HG03039 (cell line): ENCODE results near the gene IL20RB.
"Not testable (repeated sequence)": the region's sequence is repeated elsewhere in the genome, so short reads cannot be mapped to it uniquely, and the experiment has no call there.

Experiments
- ATAC-seq: cut with Tn5 transposase; IDR thresholded peaks from one replicate; pipeline ENCODE4 v1.9.1; 2021; ENCODE audit warnings: mild to moderate bottlenecking, moderate library complexity; ENCODE audit not compliant: unreplicated experiment

Gene IL20RB

GRCh38 chr3:136982520-136983138 is 24.8 kb downstream of the IL20RB start:
- ATAC-seq = no peak

DNA sequence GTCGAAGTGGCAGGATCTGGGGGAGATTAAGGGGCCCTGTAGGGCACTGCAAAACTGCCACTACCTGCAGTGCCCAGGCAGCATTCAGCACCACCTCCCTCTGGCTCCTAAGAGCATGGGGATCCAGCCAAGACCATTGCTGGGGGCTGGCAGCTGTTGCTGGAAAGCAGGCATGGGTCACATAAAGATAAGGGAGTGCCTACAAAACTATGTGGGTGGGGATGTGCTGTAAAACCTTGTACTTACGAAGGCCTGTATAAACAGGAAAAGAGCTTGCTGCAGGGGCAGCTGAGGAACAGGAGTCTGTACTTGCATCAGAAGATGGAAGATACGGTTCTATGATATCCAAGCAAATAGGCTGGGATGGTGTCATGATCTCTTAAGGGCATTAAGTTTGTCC is 27.1 kb downstream of the IL20RB start:
- ATAC-seq = no peak

- not testable (repeated sequence) for ATAC-seq
Observed at GRCh38 chr3:136987398-136987980, 29.7 kb downstream of the IL20RB start.

DNA sequence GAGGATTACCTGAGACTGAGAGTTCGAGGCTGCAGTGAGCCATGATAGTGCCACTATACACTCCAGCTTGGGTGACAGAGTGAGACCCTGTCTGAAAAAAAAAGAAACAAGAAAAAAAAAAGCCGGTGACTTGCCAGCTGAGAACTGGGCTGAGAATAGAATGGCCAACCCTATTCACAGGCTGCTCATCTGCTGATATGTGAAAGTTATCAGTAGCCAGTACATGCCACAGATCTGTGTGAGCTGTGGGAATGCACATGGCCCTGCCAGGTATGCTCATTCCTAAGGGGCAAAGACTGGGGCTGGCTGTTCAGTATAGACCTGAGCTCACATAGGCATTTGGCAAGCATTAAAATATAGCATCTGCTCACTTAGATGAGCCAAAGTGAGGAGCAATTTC is 30.9 kb downstream of the IL20RB start:
- ATAC-seq = no peak

DNA sequence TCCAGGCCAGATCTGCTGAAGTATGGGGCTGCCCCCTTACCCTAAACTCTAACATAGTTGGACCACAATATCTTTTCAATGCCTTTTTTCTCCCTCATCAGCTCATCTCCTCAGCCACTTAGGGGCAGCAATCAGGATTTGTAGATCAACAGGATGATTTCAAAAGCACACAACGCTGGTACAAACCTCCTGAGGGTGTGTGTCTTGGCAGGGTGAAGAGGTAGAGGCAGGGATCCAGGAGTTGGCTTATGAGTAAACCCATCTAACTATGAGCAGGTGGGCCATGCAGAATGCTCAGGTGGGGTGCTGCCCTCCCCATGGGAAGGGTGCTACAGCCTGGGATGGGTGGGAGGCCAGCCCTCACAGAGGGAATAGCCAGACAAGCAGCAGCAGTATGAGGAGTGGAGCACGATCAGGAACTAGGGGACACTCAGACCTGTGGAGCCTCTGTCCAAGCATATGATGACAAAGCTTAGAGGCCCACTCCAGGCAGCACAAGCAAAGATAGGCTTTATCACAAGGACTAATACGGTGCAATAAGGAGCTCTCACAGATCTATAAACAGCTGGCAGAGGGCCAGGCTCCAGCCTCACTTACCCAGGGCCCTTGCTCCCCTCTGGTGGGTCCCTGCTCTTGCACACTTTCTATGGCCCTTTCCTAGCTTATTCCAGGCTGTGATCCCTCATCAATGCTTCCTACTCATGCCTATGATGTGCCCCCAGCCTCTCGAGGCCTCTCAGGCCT is 32.2 kb downstream of the IL20RB start:
- no peak for ATAC-seq

- no peak for ATAC-seq
Observed at GRCh38 chr3:136990826-136991225, 33.0 kb downstream of the IL20RB start.

GRCh38 chr3:136992115-136992514 is 34.3 kb downstream of the IL20RB start:
- ATAC-seq = no peak

- no peak for ATAC-seq
Observed at GRCh38 chr3:136994772-136995516, 37.2 kb downstream of the IL20RB start.

DNA sequence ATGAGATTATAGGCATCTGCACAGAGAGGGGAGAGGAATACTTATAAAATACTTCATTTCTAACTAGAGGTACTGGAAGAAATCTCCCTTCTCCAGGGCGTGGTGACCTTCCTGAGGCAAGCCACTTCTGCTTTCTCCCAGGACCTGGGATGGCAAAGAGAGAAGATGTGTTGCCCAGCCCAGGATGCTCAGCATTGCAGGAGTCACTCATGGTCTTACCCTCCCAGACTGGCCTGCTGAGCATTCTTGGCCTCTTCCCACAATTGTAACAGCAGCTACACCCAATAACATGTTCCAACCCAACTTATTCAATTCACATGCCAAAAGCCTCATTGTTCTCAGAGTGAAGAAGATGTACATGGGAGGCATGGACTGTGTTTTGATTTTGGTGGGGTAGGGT is 37.9 kb downstream of the IL20RB start:
- no peak for ATAC-seq

DNA sequence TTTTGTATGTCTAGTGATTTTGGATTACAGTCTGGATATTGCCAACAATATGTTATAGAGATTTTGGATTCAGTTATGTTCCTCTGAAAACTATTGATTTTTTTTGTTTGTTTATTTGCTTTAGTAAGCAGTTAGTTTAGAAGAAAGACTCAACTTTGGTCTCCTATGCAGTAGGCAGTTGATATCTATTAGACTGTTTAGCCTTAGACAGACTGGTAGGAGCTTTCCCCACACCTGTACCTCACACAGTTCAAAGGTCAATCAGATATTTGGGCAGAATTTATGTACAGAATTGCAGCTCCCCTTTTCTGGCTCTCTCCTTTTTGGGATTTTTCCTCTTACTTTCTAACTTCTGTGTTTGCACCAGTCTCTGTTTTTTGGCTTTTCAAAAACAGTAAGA is 42.3 kb downstream of the IL20RB start:
- ATAC-seq = no peak

DNA sequence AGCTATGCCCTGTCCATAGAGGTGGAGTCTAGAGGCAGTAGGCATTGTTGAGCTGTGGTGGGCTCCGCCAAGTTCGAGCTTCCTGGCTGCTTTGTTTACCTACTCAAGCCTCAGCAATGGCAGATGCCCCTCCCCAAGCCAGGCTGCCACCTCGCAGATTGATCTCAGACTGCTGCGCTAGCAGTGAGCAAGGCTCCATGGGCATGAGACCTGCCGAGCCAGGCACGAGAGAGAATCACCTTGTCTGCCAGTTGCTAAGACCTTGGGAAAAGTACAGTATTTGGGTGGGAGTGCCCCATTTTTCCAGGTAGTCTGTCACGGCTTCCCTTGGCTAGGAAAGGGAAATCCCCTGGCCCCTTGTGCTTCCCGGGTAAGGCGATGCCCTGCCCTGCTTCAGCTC is 49.6 kb downstream of the IL20RB start:
- ATAC-seq = not testable (repeated sequence)

DNA sequence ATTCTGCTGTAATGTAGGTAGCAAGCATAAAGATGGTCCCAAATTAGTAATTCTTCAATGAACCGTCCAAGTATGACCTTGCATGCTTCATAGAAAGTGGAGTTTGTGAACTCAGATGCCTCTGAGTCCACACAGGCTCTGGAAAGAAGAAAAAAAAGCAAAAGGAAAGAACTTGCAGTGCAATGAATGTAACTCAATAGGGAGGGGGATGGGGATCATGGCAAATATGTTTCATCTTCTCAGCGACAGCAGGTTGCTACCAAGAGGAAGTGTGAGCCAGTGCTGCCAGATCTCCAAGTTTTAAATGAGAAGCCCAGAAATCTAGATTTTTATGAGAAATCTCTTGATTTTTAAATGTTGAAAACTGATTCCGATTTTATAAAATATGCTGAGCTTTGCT is 50.3 kb downstream of the IL20RB start:
- no peak for ATAC-seq

GRCh38 chr3:137008976-137009375 is 51.2 kb downstream of the IL20RB start:
- ATAC-seq = no peak

DNA sequence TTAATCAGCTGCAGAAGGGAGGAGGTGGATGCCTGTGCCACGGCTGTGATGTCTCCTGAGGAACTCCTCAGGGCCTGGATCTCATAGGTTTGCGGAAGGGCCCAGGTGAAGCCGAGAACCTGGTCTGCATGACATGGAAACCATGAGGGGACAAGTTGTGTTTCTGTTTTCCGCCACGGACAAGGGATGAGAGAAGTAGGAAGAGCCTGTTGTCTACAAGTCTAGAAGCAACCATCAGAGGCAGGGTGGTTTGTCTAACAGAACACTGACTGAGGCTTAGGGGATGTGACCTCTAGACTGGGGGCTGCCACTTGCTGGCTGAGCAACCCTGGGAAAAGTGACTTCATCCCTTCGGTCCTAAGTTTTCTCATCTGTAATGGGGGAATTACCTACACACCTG is 52.4 kb downstream of the IL20RB start:
- ATAC-seq = no peak

GRCh38 chr3:137011153-137011552 is 53.4 kb downstream of the IL20RB start:
- ATAC-seq = no peak

DNA sequence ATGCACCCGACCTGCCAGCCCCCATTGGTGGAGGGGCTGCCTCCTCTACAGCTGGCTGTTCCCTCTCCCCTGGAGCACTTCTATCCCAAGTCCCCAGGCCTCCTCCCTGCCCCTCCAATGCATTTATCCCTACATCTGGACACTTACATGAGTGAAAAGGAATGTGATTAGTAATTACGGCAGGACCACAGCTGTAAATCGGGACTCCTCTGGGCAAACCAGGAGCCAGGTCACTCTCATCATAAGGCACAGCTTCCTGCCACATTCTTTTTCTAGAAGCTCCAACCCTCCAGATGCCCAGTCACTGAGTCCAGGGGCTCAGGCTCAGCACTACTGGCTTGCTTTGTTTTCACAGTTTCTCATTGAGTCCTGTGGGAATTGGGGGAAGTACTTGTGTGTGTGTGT is 54.3 kb downstream of the IL20RB start:
- ATAC-seq = no peak

DNA sequence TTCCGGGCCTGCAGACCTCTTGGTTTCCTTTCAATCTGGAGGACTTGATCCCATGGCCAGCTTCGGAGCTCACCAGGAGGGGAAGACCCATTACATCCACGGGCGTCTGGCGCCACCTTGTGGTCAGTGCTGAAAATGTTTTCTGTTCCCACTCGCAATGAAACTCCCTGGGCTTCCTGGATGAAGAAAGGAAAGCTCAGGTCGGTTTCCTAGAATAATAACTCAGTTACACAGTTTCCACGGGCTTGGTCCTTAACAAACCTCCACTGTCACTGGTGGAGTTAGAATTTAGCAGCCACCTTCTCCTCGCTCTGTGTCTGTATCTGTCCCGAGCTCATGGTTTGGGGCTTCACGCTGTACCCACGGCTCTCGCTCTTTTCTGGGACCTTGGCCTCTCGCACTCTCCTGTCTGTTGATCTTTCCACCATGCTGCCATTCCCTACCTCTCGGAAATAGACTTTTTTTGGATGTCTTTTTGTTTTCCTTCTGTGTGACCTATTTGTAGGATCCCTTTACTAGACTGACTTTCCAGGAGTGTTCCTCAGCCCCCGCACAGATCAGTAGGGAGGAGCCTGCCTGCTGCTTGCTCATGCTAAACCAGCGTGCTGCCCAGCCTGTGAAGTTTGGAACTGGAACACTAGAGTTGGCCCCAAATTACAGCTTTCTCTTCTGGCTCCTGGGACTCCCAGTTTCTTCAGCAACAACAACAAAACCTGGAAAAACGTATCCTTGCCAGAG is 56.3 kb downstream of the IL20RB start:
- ATAC-seq = no peak

GRCh38 chr3:137017316-137017715 is 59.5 kb downstream of the IL20RB start:
- ATAC-seq = not testable (repeated sequence)

DNA sequence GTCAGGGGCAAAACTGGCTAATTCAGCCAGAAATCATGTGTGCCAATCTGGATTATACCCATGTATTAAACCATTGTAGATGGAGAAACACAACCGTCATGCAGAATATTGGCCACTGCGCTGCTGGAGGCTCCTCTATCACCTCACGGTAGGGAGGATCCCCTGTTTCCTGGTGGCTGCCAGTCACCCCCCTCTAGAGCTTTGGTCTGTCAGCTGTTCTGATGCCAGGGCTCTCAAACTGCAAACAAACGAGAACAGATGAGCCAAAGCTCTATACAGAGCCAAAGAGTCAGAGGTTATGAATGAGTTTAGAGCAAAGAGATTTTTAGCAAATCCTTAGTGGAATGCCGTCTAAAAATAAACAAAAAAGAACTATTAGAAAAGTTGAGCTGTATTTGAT is 62.5 kb downstream of the IL20RB start:
- no peak for ATAC-seq

DNA sequence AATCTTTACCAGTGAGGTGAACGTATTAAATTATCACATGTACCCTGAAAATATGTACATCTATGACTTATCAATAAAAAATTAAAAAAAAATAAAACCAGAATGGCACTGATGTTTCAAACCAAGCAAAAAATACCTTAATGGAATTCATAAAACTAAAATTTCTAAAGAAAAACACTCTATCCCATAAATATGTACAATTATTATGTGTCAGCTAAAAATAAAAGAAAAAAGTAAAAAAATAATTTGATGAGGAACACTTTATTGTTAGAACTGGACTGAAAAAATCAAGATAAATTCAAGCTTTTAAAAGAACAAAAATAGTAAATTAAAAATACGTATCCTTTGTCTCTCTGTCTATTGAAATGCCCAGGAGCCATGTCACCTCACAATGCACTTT is 63.1 kb downstream of the IL20RB start:
- ATAC-seq = no peak

DNA sequence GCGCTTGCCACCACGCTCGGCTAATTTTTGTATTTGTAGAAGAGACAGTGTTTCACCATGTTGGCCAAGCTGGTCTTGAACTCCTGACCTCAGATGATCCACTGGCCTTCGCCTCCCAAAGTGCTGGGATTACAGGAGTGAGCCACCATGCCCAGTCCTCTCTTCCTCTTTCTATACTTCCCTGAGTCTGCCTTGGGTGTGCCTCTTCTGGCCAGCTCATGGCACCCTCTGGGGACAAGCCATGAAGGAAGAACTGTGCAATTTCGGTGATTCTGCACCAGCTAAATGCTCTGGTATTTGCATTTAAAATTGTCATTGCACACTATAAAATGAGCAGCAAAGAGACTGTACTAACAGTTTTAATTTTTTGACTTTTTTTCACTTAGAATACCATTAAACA is 66.6 kb downstream of the IL20RB start:
- no peak for ATAC-seq
